PC-3 (cell line): ENCODE measurements around the gene STAT6. TPM values are rescaled to one million over a fixed set of nuclear protein-coding genes. Genes with fewer than 3 reads are reported as not detected.

Experiments used
- ATAC-seq: fragments of 200-7000 bp; cut with Tn5 transposase; 2 replicates; pipeline ENCODE4 v1.9.1; 2020; ENCODE audit warnings: mild to moderate bottlenecking, moderate library complexity
- BruUV-seq: library from RNA; stranded (reverse); fragments of 400-500 nt; replicated peaks from 2 replicates; lab custom pipeline; 2021; lab: Mats Ljungman, UMichigan
- CTCF ChIA-PET: fragments of 300-600 bp; sonication (Branson Sonifier 250); formaldehyde crosslinking; loops from one replicate; lab custom pipeline; 2022; ENCODE audit warnings: antibody characterized with exemption; lab: Charles Lee
- POLR2A ChIA-PET: fragments of 300-600 bp; sonication (Branson Sonifier 250); formaldehyde crosslinking; loops from one replicate; lab custom pipeline; 2022; ENCODE audit warnings: antibody characterized with exemption; ENCODE audit not compliant: unreplicated experiment; lab: Charles Lee
- DNase-seq: peaks from one replicate; pipeline ENCODE4 v3.0.0-alpha.2; 2015
- H2AFZ ChIP-seq: fragments of 300-600 bp; sonication (generic); 2 replicates; pipeline ENCODE4 v1.6.0; 2016; ENCODE audit warnings: antibody characterized with exemption, low read length
- H3F3A ChIP-seq: fragments of 300-600 bp; sonication (generic); one replicate; pipeline ENCODE4 v1.6.0; 2017; ENCODE audit warnings: antibody characterized with exemption, low read length, control low read depth, mild to moderate bottlenecking; ENCODE audit not compliant: unreplicated experiment
- H3K27ac ChIP-seq: fragments of 300-600 bp; sonication (generic); 2 replicates; pipeline ENCODE4 v1.5.1; 2016; ENCODE audit warnings: mild to moderate bottlenecking, low read length
- H3K27me3 ChIP-seq: fragments of 300-600 bp; sonication (generic); 2 replicates; pipeline ENCODE4 v1.6.1; 2016; ENCODE audit warnings: low read length, mixed read lengths
- H3K36me3 ChIP-seq: fragments of 300-600 bp; sonication (generic); 2 replicates; pipeline ENCODE4 v1.6.1; 2016; ENCODE audit warnings: low read depth, mixed run types, low read length, mixed read lengths
- H3K4me1 ChIP-seq: fragments of 300-600 bp; sonication (generic); 2 replicates; pipeline ENCODE4 v1.5.1; 2016; ENCODE audit warnings: low read length; ENCODE audit not compliant: insufficient read depth
- H3K4me2 ChIP-seq: fragments of 300-600 bp; sonication (generic); 2 replicates; pipeline ENCODE4 v1.6.0; 2016; ENCODE audit warnings: low read length
- H3K4me3 ChIP-seq: fragments of 300-600 bp; sonication (generic); 2 replicates; pipeline ENCODE4 v1.5.1; 2016; ENCODE audit warnings: mild to moderate bottlenecking, low read length, mixed read lengths
- H3K79me2 ChIP-seq: fragments of 300-600 bp; sonication (generic); 2 replicates; pipeline ENCODE4 v1.6.1; 2017; ENCODE audit warnings: low read length, mixed read lengths
- H3K9ac ChIP-seq: fragments of 300-600 bp; sonication (generic); 2 replicates; pipeline ENCODE4 v1.6.0; 2016; ENCODE audit warnings: mild to moderate bottlenecking, low read length
- H3K9me2 ChIP-seq: fragments of 300-600 bp; sonication (generic); replicated peaks from 2 replicates; pipeline ENCODE4 v1.6.1; 2016; ENCODE audit warnings: mixed run types, low read length, mixed read lengths
- H3K9me3 ChIP-seq: fragments of 300-600 bp; sonication (generic); 2 replicates; pipeline ENCODE4 v1.6.1; 2016; ENCODE audit warnings: low read length, mixed read lengths
- H4K20me1 ChIP-seq: fragments of 300-600 bp; sonication (generic); 2 replicates; pipeline ENCODE4 v1.6.1; 2016; ENCODE audit warnings: low read length, mixed read lengths
- EZH2 ChIP-seq: fragments of 300-600 bp; sonication (generic); IDR thresholded peaks from one replicate; pipeline ENCODE4 v1.6.1; 2017; ENCODE audit warnings: antibody characterized with exemption, mild to moderate bottlenecking, low read length; ENCODE audit not compliant: unreplicated experiment
- EZH2phosphoT487 ChIP-seq: fragments of 300-600 bp; sonication (generic); IDR thresholded peaks from 2 replicates; pipeline ENCODE4 v1.6.1; 2018; ENCODE audit warnings: mild to moderate bottlenecking, antibody characterized with exemption, low read length, borderline replicate concordance
- intact Hi-C: fragments of 100-400 bp; cut with micrococcal nuclease; formaldehyde crosslinking; loops from 2 replicates; pipeline ENCODE4 v1.9.0; 2023
- total RNA-seq: library from RNA; depleted of rRNA; stranded (reverse); fragments of >200 nt; gene quantifications from 2 replicates; pipeline ENCODE4 v1.2.3, GENCODE V29; 2014
- TF ChIP-seq, protein P1 (sequence below): fragments of 300-600 bp; sonication (generic); conservative IDR thresholded peaks from 2 replicates; pipeline ENCODE4 v1.5.1; 2017; ENCODE audit warnings: antibody characterized with exemption, low read depth, mild to moderate bottlenecking, low read length

The STAT6 gene
- total RNA-seq, 1 experiment from 2014 or later, result 28.4 TPM

DNA sequence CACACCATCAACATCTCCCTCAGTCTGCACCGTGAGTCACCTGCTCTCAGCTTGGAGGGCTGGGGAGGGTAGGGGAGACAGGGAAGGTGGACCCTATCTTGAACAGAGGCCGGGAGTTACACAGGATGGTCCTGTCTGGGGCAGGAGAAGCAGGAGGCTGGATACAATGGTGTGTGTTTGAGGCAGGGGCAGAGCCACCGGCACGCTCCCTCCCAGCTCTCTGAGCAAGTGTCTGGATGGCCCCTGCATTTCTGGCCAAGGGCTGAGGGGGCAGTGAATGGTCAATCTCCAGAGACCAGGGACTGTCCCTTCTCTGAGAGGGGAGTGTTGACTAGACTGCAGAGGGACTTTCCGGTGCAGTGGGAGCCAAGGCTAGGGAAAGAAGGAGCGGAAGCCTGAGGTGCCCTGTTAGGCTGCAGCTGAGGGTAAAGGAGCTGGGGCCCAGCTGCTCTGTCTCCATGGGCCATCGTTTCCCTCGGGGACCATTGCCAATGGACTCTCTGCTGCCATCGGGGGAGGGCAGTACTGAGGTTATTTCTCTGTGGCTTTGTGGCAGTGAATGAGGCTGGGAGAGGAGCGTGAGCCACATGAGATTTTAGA, 34.4 kb upstream of the STAT6 start:
- DNase-seq (no peak), ATAC-seq (no peak)
- no TSS peak for BruUV-seq
- no peak overlapping the region for H3K27ac ChIP-seq
- TF ChIP-seq, protein P1, sequence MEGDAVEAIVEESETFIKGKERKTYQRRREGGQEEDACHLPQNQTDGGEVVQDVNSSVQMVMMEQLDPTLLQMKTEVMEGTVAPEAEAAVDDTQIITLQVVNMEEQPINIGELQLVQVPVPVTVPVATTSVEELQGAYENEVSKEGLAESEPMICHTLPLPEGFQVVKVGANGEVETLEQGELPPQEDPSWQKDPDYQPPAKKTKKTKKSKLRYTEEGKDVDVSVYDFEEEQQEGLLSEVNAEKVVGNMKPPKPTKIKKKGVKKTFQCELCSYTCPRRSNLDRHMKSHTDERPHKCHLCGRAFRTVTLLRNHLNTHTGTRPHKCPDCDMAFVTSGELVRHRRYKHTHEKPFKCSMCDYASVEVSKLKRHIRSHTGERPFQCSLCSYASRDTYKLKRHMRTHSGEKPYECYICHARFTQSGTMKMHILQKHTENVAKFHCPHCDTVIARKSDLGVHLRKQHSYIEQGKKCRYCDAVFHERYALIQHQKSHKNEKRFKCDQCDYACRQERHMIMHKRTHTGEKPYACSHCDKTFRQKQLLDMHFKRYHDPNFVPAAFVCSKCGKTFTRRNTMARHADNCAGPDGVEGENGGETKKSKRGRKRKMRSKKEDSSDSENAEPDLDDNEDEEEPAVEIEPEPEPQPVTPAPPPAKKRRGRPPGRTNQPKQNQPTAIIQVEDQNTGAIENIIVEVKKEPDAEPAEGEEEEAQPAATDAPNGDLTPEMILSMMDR, result no peak
- TF ChIP-seq EZH2phosphoT487, result no peak
- no peak for TF ChIP-seq EZH2
- no peaks in the 10 kb centered on the region for H3K9me3 ChIP-seq
- intact Hi-C loops, result no loop called here
- no peaks in the 10 kb centered on the region for H4K20me1 ChIP-seq
- H3K9me2 ChIP-seq, result no peaks in the 10 kb centered on the region
- H3K9ac ChIP-seq, result no peak overlapping the region
- H3K4me3 ChIP-seq, result no peak overlapping the region
- no peak overlapping the region for H3K4me2 ChIP-seq
- ChIA-PET CTCF (no interaction called here), POLR2A (no interaction called here)
- H3K36me3 ChIP-seq, result no peaks in the 10 kb centered on the region
- H2AFZ ChIP-seq, result no peak overlapping the region
- no peaks in the 10 kb centered on the region for H3K27me3 ChIP-seq
- H3K4me1 ChIP-seq, result peaks cover 7% of the 10 kb centered on the region; the same call in 1 of the 2 replicates
- no peaks in the 10 kb centered on the region for H3K79me2 ChIP-seq
- H3F3A ChIP-seq, result no peaks in the 10 kb centered on the region

DNA sequence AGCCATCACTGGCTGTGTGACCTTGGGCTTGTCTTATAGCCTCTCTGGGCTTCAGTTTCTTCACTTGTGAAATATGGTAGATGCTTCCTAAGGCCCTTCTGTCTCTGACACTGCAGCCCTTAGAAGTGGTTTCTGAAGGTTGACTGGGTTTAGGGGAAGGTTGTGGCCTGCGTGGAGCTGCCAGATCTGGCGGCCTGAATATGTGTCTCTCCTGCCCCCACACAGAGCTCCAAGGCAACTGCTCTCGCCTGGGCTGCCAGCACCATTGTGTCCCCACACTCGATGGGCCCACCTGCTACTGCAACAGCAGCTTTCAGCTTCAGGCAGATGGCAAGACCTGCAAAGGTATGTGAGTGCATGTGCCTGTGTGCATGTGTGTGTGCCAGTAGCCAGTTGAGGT, 32.3 kb upstream of the STAT6 start:
- no peak overlapping the region for H3K4me3 ChIP-seq
- H3F3A ChIP-seq, result no peaks in the 10 kb centered on the region
- no peaks in the 10 kb centered on the region for H3K9me2 ChIP-seq
- POLR2A ChIA-PET, result no interaction called here
- H4K20me1 ChIP-seq, result no peaks in the 10 kb centered on the region
- no TSS peak for BruUV-seq
- H3K4me2 ChIP-seq, result no peak overlapping the region
- H3K9me3 ChIP-seq, result no peaks in the 10 kb centered on the region
- ATAC-seq (no peak), DNase-seq (no peak)
- no peak overlapping the region for H3K9ac ChIP-seq
- CTCF ChIA-PET, result no interaction called here
- TF ChIP-seq EZH2phosphoT487, result no peak
- TF ChIP-seq EZH2, result no peak
- TF ChIP-seq, protein P1, result no peak
- H3K27ac ChIP-seq, result no peak overlapping the region
- intact Hi-C loops, result no loop called here
- H3K36me3 ChIP-seq, result no peaks in the 10 kb centered on the region
- no peak overlapping the region for H2AFZ ChIP-seq
- peaks cover 10% of the 10 kb centered on the region; the same call in 1 of the 2 replicates for H3K4me1 ChIP-seq
- no peaks in the 10 kb centered on the region for H3K79me2 ChIP-seq
- H3K27me3 ChIP-seq, result no peaks in the 10 kb centered on the region

DNA sequence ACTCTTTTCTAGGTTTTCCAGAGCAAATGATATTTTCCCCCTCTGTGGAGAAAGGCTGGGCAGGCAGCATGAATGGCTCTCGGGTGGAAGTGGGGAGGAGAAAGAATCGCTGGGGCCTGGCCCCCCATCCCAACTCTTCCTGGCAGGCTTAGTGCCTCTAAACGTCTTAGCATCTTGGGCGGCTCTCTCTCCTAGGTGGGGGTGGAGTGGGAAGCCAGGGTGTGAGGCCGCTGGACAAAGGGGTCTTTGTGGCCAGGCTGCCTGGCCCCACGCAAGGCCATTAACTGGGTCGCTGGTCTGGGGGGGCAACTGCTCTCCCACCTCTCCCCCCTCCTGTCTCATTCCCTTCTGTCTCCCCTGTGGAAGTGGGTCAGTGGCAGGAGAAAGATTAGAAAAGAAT, 31.6 kb upstream of the STAT6 start:
- ATAC-seq (no peak), DNase-seq (no peak)
- Histone ChIP-seq H3K9me3 (no peaks in the 10 kb centered on the region), H4K20me1 (no peaks in the 10 kb centered on the region), H3F3A (no peaks in the 10 kb centered on the region), H3K4me2 (no peak overlapping the region), H3K9me2 (no peaks in the 10 kb centered on the region), H3K36me3 (no peaks in the 10 kb centered on the region), H2AFZ (no peak overlapping the region), H3K4me1 (peaks cover 7% of the 10 kb centered on the region; the same call in 1 of the 2 replicates), H3K4me3 (no peak overlapping the region), H3K27me3 (no peaks in the 10 kb centered on the region), H3K27ac (no peak overlapping the region), H3K9ac (no peak overlapping the region), H3K79me2 (no peaks in the 10 kb centered on the region)
- POLR2A ChIA-PET, result no interaction called here
- intact Hi-C loops, result no loop called here
- TF ChIP-seq EZH2 (no peak), EZH2phosphoT487 (no peak)
- TF ChIP-seq, protein P1, result no peak
- no TSS peak for BruUV-seq
- CTCF ChIA-PET, result no interaction called here
